22Rv1 (cell line): ENCODE results near the gene ACOX2.

Experiments
- CTCF ChIP-seq: fragments of 450-650 bp; IDR thresholded peaks from 2 replicates; pipeline ENCODE4 v1.5.1; 2017; ENCODE audit warnings: mild to moderate bottlenecking
- ZFX ChIP-seq: fragments of 450-650 bp; IDR thresholded peaks from 2 replicates; pipeline ENCODE4 v1.6.1; 2017; ENCODE audit warnings: antibody characterized with exemption, borderline replicate concordance

- TF ChIP-seq CTCF (no peak), ZFX (no peak)
Observed at GRCh38 chr3:58470363-58471024, 66.5 kb downstream of the ACOX2 start.
